Adipocyte (in vitro differentiated cells): ENCODE measurements around the gene APH1B.
"Not testable (repeated sequence)": the region's sequence is repeated elsewhere in the genome, so short reads cannot be mapped to it uniquely, and the experiment has no call there.

ENCODE experiments used
- DNase-seq: peaks from one replicate; pipeline ENCODE4 v3.0.0-alpha.2; 2015; ENCODE audit warnings: low read depth
- H3K27me3 ChIP-seq: replicated peaks from 2 replicates; pipeline ENCODE4 v1.7.0; 2013; ENCODE audit warnings: mild to moderate bottlenecking, low read length, moderate library complexity; ENCODE audit not compliant: control insufficient read depth, insufficient read depth
- H3K36me3 ChIP-seq: 2 replicates; pipeline ENCODE4 v1.7.0; 2013; ENCODE audit warnings: low read length, mild to moderate bottlenecking, moderate library complexity; ENCODE audit not compliant: control insufficient read depth, insufficient read depth, severe bottlenecking
- H3K4me1 ChIP-seq: 2 replicates; pipeline ENCODE4 v1.7.0; 2013; ENCODE audit warnings: mild to moderate bottlenecking, low read length, moderate library complexity; ENCODE audit not compliant: control insufficient read depth, insufficient read depth
- H3K4me3 ChIP-seq: 2 replicates; pipeline ENCODE4 v1.7.0; 2013; ENCODE audit warnings: mild to moderate bottlenecking, low read length, moderate library complexity
- H3K9ac ChIP-seq: 2 replicates; pipeline ENCODE4 v1.7.0; 2013; ENCODE audit warnings: mild to moderate bottlenecking, low read length, moderate library complexity
- H3K9me3 ChIP-seq: 2 replicates; pipeline ENCODE4 v1.7.0; 2013; ENCODE audit warnings: mild to moderate bottlenecking, low read length, moderate library complexity; ENCODE audit not compliant: control insufficient read depth

Gene APH1B

GRCh38 chr15:63320446-63320845, 43.0 kb downstream of the APH1B start:
- H3K4me1 ChIP-seq, H3K4me3 ChIP-seq, H3K9me3 ChIP-seq, H3K36me3 ChIP-seq, DNase-seq, H3K27me3 ChIP-seq, H3K9ac ChIP-seq: not testable (repeated sequence)

- peaks cover 13% of the 10 kb centered on the region for H3K36me3 ChIP-seq
- H3K27me3 ChIP-seq, H3K4me1 ChIP-seq, DNase-seq, H3K9me3 ChIP-seq, H3K4me3 ChIP-seq, H3K9ac ChIP-seq: not testable (repeated sequence)
Observed at GRCh38 chr15:63320981-63321380, 43.6 kb downstream of the APH1B start.

GRCh38 chr15:63321462-63321861, 44.1 kb downstream of the APH1B start:
- no peak for DNase-seq
- no peaks in the 10 kb centered on the region for H3K27me3 ChIP-seq

GRCh38 chr15:63322541-63322940, 45.1 kb downstream of the APH1B start:
- no peak for DNase-seq

More at GRCh38 chr15:63321462-63321861, 44.1 kb downstream of the APH1B start:
- Histone ChIP-seq H3K9ac (no peak overlapping the region), H3K4me3 (no peak overlapping the region), H3K9me3 (no peaks in the 10 kb centered on the region), H3K4me1 (no peaks in the 10 kb centered on the region), H3K36me3 (peaks cover 16% of the 10 kb centered on the region)

GRCh38 chr15:63323798-63324563, 46.6 kb downstream of the APH1B start:
- Histone ChIP-seq H3K9ac (no peak overlapping the region), H3K36me3 (peaks cover 16% of the 10 kb centered on the region), H3K4me3 (no peak overlapping the region), H3K27me3 (no peaks in the 10 kb centered on the region), H3K9me3 (no peaks in the 10 kb centered on the region), H3K4me1 (no peaks in the 10 kb centered on the region)
- peak; percentile 21 for DNase-seq

More at GRCh38 chr15:63322541-63322940, 45.1 kb downstream of the APH1B start:
- Histone ChIP-seq H3K4me3 (no peak overlapping the region), H3K4me1 (no peaks in the 10 kb centered on the region), H3K9ac (no peak overlapping the region), H3K27me3 (no peaks in the 10 kb centered on the region), H3K36me3 (peaks cover 16% of the 10 kb centered on the region), H3K9me3 (no peaks in the 10 kb centered on the region)

- Histone ChIP-seq H3K27me3 (no peaks in the 10 kb centered on the region), H3K9ac (no peak overlapping the region), H3K4me3 (no peak overlapping the region), H3K4me1 (no peaks in the 10 kb centered on the region), H3K36me3 (peaks cover 19% of the 10 kb centered on the region), H3K9me3 (no peaks in the 10 kb centered on the region)
- DNase-seq, result no peak
Observed at GRCh38 chr15:63324770-63325169, 47.4 kb downstream of the APH1B start.

GRCh38 chr15:63327648-63328421, 50.4 kb downstream of the APH1B start:
- Histone ChIP-seq H3K4me3 (no peak overlapping the region), H3K36me3 (peaks cover 32% of the 10 kb centered on the region), H3K27me3 (no peaks in the 10 kb centered on the region), H3K4me1 (peaks cover 6% of the 10 kb centered on the region), H3K9me3 (no peaks in the 10 kb centered on the region), H3K9ac (no peak overlapping the region)
- no peak for DNase-seq

- no peak overlapping the region for H3K9ac ChIP-seq
- peaks cover 38% of the 10 kb centered on the region for H3K36me3 ChIP-seq
- H3K27me3 ChIP-seq, result no peaks in the 10 kb centered on the region
- no peak for DNase-seq
- H3K9me3 ChIP-seq, result no peaks in the 10 kb centered on the region
- H3K4me3 ChIP-seq, result no peak overlapping the region
- peaks cover 10% of the 10 kb centered on the region for H3K4me1 ChIP-seq
Observed at GRCh38 chr15:63329567-63330350, 52.4 kb downstream of the APH1B start.

GRCh38 chr15:63330926-63331325, 53.5 kb downstream of the APH1B start:
- no peak for DNase-seq
- Histone ChIP-seq H3K4me1 (peaks cover 10% of the 10 kb centered on the region), H3K9ac (no peak overlapping the region), H3K27me3 (no peaks in the 10 kb centered on the region), H3K9me3 (no peaks in the 10 kb centered on the region), H3K36me3 (peaks cover 30% of the 10 kb centered on the region), H3K4me3 (no peak overlapping the region)

- no peak for DNase-seq
- Histone ChIP-seq H3K9me3 (no peaks in the 10 kb centered on the region), H3K9ac (no peak overlapping the region), H3K27me3 (no peaks in the 10 kb centered on the region), H3K36me3 (peaks cover 31% of the 10 kb centered on the region), H3K4me1 (peaks cover 10% of the 10 kb centered on the region), H3K4me3 (no peak overlapping the region)
Observed at GRCh38 chr15:63331456-63331855, 54.1 kb downstream of the APH1B start.
